Stimulated activated naive B cell treated with anti-CD40 and anti-IgM and Interleukin-4, amounts not matched to agents 10 μg/mL and 1 μg/mL and 100 μg/mL, for 72 hours (primary cell): ENCODE measurements around the gene APPBP2.
"Not testable (repeated sequence)": the region's sequence is repeated elsewhere in the genome, so short reads cannot be mapped to it uniquely, and the experiment has no call there.

Source experiments
- ATAC-seq, 2 donors: fragments of 150-1000 bp; cut with Tn5 transposase; replicated peaks; 2 replicates each; pipeline ENCODE4 v1.10.0; 2021; ENCODE audit warnings: moderate library complexity in 1 of 2
- DNase-seq: peaks from one replicate; pipeline ENCODE4 v3.0.0; 2021
- H3K27ac Mint-ChIP-seq: one replicate; pipeline ENCODE4 v1.8.0; 2022; ENCODE audit warnings: mild to moderate bottlenecking, mixed read lengths
- H3K27me3 Mint-ChIP-seq, 2 donors: one replicate each; pipeline ENCODE4 v1.8.0; 2022; ENCODE audit warnings: mixed read lengths in 2 of 2
- H3K36me3 Mint-ChIP-seq, 2 donors: one replicate each; pipeline ENCODE4 v1.8.0; 2022; ENCODE audit warnings: mixed read lengths in 2 of 2, mild to moderate bottlenecking in 1 of 2
- H3K4me1 Mint-ChIP-seq, 2 donors: one replicate each; pipeline ENCODE4 v1.8.0; 2022; ENCODE audit warnings: mixed read lengths in 2 of 2, mild to moderate bottlenecking in 1 of 2
- H3K4me3 Mint-ChIP-seq, 2 donors: one replicate each; pipeline ENCODE4 v1.8.0; 2022; ENCODE audit warnings: mild to moderate bottlenecking in 2 of 2, mixed read lengths in 2 of 2, moderate library complexity in 1 of 2
- H3K9me3 Mint-ChIP-seq, 2 donors: one replicate each; pipeline ENCODE4 v1.8.0; 2022; ENCODE audit warnings: mixed read lengths in 2 of 2, mild to moderate bottlenecking in 1 of 2

APPBP2 gene

DNA sequence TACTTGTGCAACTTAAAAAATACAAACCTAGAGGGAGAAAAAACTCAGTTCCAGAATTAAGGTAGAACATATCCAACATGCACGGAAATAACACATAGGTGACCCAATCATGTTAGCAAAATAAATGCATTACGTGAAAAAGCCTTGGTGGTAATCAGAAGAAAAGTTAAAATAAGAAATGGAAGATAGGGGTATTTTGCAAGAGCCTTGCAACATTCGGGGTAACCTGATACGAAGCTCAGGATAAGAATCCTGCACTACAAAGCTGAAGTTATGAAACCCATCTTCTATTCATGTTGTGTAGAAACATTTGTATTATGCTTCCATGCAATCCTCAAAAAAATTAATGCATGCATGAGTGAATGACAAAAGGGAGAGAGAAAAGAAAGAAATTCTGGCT lies 70.7 kb downstream of the APPBP2 start:
- Mint-ChIP-seq H3K4me3 (no peak overlapping the region), H3K36me3 (peaks cover 39 to 44% of the 10 kb centered on the region in 2 donors), H3K4me1 (no peaks in the 10 kb centered on the region), H3K27ac (no peak overlapping the region), H3K27me3 (no peaks in the 10 kb centered on the region), H3K9me3 (peaks cover 0 to 1% of the 10 kb centered on the region in 2 donors)
- DNase-seq (no peak), ATAC-seq (no peak)

DNA sequence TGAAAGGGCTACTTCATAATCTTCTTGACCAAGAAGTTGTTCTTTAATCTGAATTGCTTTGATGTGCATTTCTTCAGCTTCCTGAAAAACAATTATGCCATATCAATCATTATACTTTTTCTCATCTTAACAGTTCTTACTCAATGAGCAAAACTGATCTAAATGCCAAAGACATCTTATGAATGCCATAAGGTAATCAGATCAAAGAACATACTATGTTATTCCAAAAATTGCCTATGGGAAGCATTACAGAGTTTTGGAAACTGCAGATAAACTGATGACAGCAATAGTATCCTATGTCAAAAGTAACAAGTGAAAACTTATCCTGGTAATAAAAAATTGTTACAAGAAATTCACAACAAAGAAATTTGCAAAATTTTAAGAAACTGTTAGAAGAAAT lies 74.1 kb downstream of the APPBP2 start:
- H3K4me3 Mint-ChIP-seq, result no peak overlapping the region
- no peaks in the 10 kb centered on the region for H3K4me1 Mint-ChIP-seq
- ATAC-seq (no peak), DNase-seq (no peak)
- H3K27me3 Mint-ChIP-seq, result no peaks in the 10 kb centered on the region
- no peak overlapping the region for H3K27ac Mint-ChIP-seq
- H3K9me3 Mint-ChIP-seq, result no peaks in the 10 kb centered on the region
- peaks cover 27 to 47% of the 10 kb centered on the region in 2 donors for H3K36me3 Mint-ChIP-seq

DNA sequence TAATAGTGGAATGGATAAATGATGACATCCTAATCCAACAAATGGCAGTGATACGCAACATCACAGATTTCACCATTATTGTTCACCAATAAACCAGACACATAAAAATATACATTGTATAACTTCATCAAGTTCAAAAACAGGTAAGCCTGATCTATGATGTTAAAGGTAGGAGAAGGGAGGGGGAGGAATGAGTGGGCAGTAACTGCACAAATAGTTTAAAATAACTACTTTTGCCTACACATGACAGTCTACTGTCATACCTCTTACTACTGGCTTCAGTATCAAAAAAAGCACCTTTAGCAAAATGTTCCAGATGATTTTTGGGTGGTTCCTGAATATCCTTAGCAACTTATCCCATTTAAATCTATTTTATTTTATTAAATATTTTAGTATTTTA lies 75.0 kb downstream of the APPBP2 start:
- Mint-ChIP-seq H3K27ac (no peak overlapping the region), H3K36me3 (peaks cover 24 to 40% of the 10 kb centered on the region in 2 donors), H3K4me1 (no peaks in the 10 kb centered on the region), H3K4me3 (no peak overlapping the region), H3K9me3 (no peaks in the 10 kb centered on the region), H3K27me3 (no peaks in the 10 kb centered on the region)
- ATAC-seq, result no peak
- DNase-seq, result no peak

DNA sequence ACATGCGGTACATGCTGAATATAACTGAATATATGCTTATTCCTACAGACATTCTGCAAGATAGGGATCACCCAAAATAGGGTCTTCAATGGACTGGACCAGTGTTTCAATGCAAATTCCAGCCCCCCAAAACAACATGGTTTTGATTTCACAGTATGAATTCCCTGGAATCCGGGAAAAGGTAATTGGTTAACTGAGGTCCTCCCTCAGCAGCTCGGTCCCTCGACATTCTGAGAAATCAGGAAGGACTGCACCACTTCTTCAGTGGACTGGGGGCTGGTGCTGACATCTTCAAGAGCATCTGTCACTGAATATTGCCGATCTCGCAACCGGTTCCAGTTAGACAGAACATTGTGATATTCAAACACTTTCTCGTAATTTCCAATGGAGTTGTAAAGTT lies 78.7 kb downstream of the APPBP2 start:
- no peak overlapping the region for H3K27ac Mint-ChIP-seq
- H3K36me3 Mint-ChIP-seq, result peaks cover 13 to 27% of the 10 kb centered on the region in 2 donors
- H3K27me3 Mint-ChIP-seq, result no peaks in the 10 kb centered on the region
- ATAC-seq, result no peak
- H3K4me3 Mint-ChIP-seq, result no peak overlapping the region
- H3K9me3 Mint-ChIP-seq, result no peaks in the 10 kb centered on the region
- DNase-seq, result no peak
- no peaks in the 10 kb centered on the region for H3K4me1 Mint-ChIP-seq

DNA sequence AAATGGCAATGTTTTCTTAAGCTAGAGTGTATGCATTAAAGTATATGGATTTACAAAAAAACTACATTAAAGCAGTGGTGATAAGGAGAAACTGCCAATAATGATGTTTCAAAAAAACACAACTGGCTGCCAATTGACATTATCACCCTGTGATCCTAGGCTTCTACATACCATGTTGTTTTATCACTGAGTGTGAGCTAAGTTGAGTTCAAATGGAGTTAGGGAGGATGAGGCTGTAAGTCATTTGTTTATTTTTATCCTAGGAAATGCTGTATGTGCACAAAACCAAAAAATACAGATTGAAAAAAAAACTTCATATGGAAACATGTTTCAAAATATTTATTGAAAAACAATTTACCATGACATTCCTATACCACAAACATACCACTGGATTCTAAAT lies 80.9 kb downstream of the APPBP2 start:
- no peak for DNase-seq
- no peak for ATAC-seq
- Mint-ChIP-seq H3K4me1 (no peaks in the 10 kb centered on the region), H3K36me3 (peaks cover 7 to 17% of the 10 kb centered on the region in 2 donors), H3K27ac (no peak overlapping the region), H3K9me3 (no peaks in the 10 kb centered on the region), H3K4me3 (no peak overlapping the region), H3K27me3 (no peaks in the 10 kb centered on the region)

DNA sequence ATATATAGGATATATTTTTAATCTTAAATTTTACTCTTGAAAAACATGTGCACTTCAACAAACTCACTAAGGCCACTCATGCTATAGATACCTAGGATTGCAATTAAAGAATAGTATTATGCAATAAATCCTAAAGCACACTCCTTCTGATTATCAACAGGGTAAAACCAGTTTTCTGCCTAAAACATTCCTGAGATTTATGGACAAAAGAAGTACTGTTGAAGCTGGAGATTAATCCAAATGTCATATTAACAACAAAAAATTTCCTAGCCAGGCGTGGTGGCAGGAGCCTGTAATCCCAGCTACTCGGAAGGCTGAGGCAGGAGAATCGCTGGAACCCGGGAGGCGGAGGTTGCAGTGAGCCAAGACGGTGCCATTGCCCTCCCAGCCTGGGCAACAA lies 82.3 kb downstream of the APPBP2 start:
- DNase-seq (no peak), ATAC-seq (no peak)
- Mint-ChIP-seq H3K27me3 (no peaks in the 10 kb centered on the region), H3K36me3 (peaks cover 7 to 12% of the 10 kb centered on the region in 2 donors), H3K4me1 (no peaks in the 10 kb centered on the region), H3K27ac (no peak overlapping the region), H3K9me3 (no peaks in the 10 kb centered on the region), H3K4me3 (no peak overlapping the region)

DNA sequence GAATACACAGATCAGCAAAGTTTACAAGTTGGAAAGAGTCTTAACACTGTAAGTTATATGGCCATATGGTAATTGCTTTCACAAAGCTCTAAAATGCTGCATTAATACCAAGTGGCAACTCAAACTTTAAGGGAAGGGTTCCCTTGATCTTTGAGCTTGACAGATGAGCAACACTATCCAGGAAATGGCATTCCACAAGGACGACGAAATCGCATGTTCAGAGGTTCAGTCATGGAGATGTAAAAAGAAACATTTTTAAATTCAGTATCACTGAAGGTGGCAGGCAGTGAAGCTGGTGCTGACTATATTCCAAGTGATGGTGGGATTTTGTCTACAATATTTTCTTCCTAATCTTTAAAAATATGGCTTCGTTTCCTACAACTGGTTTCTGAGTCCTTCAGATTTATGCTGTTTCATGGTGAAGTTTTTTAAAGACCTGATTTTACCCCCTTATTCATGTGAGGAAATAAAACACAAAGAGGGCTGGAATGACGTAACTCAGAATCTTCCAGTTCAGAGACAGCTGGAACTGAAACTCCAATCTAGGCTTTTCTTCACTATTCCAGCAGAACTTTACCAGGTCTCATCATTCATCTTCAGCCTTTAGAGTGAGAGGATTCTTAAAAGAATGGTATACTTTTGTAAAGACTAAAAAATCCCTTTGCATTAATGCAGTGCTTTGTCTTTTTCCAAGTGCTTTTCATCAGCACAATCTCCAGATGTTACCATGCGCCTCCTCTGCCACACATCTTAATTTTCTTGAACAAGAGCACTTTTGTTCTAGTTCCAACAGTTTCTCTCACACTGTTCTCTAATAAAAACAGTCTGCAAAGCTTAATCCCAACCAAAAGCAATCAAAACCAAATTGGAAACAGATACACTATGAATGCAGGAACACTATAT lies 83.5 kb downstream of the APPBP2 start:
- Mint-ChIP-seq H3K9me3 (no peaks in the 10 kb centered on the region), H3K27ac (no peak overlapping the region), H3K27me3 (no peaks in the 10 kb centered on the region), H3K36me3 (peaks cover 3 to 4% of the 10 kb centered on the region in 2 donors), H3K4me1 (no peaks in the 10 kb centered on the region), H3K4me3 (no peak overlapping the region)
- ATAC-seq (no peak), DNase-seq (no peak)

DNA sequence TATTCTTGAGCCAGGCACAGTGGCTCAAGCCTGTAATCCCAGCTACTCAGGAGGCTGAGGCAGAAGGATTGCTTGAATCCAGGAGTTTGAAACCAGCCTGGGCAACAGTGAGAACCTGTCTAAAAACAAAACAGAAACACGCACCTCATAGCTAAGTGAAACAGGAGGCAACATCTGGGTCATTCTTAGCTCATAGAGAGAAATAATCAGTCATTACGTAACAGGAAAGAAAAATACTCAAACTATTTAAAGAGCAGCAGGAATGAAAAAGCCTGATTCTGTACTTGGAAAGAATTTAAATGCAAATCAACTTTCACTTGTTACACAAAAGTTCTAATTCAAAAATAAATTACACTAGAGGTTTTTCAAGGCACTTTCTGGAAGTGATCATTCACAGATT lies 86.5 kb downstream of the APPBP2 start:
- Mint-ChIP-seq H3K36me3 (no peaks in the 10 kb centered on the region), H3K27ac (no peak overlapping the region), H3K9me3 (no peaks in the 10 kb centered on the region), H3K4me1 (peaks cover 2 to 6% of the 10 kb centered on the region in 2 donors), H3K4me3 (no peak overlapping the region), H3K27me3 (peaks cover 0 to 11% of the 10 kb centered on the region in 2 donors)
- ATAC-seq (no peak), DNase-seq (no peak)

DNA sequence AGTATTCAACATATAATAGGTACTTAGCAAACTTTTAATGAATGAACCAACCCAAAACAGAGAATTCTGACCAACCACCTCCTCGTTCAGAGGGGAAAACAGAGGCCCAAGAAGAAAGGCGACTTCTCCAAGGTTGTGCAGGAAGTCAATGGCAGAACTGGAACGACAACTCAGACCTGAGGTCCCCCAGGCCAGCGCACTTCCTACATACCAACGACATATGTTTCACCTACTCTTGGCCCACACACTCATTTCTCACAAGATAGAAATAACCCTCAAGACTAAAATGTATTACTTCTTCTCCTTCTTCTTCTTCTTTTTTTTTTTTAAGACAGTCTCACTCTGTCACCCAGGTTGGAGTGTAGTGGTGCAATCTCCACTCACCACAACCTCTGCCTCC lies 89.4 kb downstream of the APPBP2 start:
- Mint-ChIP-seq H3K9me3 (peaks cover 11% of the 10 kb centered on the region in 2 donors), H3K27ac (no peak overlapping the region), H3K4me3 (no peak overlapping the region), H3K27me3 (peaks cover 0 to 11% of the 10 kb centered on the region in 2 donors), H3K4me1 (peaks cover 2 to 6% of the 10 kb centered on the region in 2 donors), H3K36me3 (peaks cover 5 to 14% of the 10 kb centered on the region in 2 donors)
- no peak for ATAC-seq
- DNase-seq, result no peak

DNA sequence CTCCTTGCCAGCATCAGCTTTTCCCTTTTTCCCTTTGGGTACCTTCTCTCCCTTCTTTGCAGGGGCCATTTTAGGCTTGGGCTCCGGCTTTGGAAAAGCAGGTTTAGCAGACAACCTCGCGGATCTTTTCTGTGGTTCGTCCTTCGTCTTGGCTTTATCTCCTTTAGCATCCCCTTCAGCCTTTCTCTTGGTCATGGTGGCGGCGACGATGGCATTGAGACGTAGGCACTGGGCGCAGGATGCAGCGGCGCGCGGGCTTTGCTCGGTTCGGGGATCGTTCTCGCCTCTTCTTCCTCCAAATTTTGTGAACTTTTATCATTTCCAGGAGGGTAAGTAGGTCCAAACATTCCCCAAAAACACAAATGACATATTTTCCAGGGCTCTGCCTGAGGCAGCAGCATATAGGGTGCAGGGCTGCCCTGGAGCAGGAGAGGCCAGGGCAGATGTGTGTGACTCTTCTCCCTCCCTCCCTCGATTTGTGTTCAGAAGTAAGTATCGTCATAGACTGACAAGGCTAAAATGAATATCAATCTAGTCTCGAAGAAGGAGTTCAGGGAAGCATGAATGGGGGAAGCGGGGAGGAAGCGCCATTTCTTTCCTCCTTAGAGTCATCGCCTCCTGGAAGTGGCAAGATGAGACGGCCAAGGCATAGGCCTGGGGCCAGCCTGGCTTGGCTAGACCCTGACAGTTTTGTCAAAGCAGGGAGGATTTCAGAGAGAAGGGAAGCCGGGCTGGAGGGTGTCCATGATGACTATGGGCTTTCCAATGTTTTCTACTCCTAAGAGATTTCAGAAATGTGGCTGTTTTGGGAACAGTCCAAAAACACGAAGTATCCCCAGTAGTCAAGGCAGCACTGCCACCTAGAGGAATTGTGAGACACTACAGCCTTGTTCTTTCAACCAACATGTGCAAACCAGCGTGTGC lies 90.5 kb downstream of the APPBP2 start:
- Mint-ChIP-seq H3K27me3 (peaks cover 0 to 20% of the 10 kb centered on the region in 2 donors), H3K27ac (no peak overlapping the region), H3K4me3 (no peak overlapping the region), H3K36me3 (peaks cover 5 to 14% of the 10 kb centered on the region in 2 donors), H3K4me1 (peaks cover 2 to 6% of the 10 kb centered on the region in 2 donors), H3K9me3 (peaks cover 11% of the 10 kb centered on the region in 2 donors)
- ATAC-seq, result peak; percentile 55 to 73
- DNase-seq, result peak; percentile 36

DNA sequence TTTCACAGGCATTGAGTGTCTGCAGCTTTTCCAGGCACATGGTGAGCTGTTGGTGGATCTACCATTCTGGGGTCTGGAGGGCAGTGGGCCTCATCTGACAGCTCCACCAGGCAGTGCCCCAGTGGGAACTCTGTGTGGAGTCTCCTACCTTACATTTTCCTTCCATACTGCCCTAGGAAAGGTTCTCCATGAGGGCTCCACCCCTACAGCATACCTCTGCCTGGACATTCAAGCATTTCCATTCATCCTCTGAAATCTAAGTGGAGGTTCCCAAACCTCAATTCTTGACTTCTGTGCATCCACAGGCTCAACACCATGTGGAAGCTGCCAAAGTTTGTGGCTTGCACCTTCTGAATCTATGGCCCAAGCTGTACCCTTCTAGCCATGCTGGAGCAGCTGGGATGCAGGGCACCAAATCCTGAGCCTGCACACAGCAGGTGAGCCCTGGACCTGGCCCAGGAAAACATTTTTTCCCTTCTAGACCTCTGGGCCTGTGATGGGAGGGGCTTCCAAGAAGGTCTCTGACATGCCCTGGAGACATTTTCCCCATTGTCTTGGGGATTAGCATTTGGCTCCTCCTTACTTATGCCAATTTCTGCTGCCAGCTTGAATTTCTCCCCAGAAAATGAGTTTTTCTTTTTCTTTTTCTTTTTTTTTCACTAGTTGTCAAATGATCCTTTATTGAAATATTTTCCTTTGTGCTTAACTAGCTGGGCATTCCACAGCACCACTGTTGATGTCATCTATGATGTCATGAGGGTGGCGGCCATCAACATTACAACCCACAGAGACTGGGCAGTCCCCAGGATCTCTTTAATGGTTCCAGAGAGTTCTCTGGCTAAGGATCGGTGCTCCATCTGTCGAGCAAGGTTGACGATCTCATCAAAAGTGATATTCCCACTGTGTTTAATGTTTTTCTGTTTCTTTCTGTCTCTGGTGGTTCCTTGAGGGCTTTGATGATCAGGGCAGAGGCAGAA lies 92.7 kb downstream of the APPBP2 start:
- peaks cover 5 to 14% of the 10 kb centered on the region in 2 donors for H3K36me3 Mint-ChIP-seq
- not testable (repeated sequence) for H3K4me1 Mint-ChIP-seq, H3K27ac Mint-ChIP-seq, ATAC-seq, DNase-seq, H3K4me3 Mint-ChIP-seq
- H3K9me3 Mint-ChIP-seq, result peaks cover 11% of the 10 kb centered on the region in 2 donors
- H3K27me3 Mint-ChIP-seq, result peaks cover 0 to 20% of the 10 kb centered on the region in 2 donors

DNA sequence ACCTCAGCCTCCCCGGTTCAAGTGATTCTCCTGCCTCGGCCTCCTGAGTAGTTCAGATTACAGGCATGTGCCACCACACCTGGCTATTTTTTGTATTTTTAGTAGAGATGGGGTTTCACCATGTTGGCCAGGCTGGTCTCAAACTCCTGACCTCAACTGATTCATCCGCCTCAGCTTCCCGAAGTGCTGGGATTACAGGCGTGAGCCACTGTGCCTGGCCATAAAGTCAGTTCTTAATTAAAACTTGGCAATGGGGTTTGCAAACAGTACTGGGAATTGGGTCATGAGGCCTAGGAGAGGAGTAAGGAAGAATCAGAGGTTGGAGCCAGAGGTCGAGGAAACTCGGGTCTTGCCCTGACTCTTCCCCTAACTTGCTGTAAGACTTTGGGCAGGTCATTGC lies 95.5 kb downstream of the APPBP2 start:
- Mint-ChIP-seq H3K27me3 (peaks cover 0 to 13% of the 10 kb centered on the region in 2 donors), H3K4me1 (peaks cover 5 to 10% of the 10 kb centered on the region in 2 donors), H3K9me3 (peaks cover 11% of the 10 kb centered on the region in 2 donors), H3K36me3 (peaks cover 5 to 14% of the 10 kb centered on the region in 2 donors)
- not testable (repeated sequence) for DNase-seq, H3K4me3 Mint-ChIP-seq, ATAC-seq, H3K27ac Mint-ChIP-seq

DNA sequence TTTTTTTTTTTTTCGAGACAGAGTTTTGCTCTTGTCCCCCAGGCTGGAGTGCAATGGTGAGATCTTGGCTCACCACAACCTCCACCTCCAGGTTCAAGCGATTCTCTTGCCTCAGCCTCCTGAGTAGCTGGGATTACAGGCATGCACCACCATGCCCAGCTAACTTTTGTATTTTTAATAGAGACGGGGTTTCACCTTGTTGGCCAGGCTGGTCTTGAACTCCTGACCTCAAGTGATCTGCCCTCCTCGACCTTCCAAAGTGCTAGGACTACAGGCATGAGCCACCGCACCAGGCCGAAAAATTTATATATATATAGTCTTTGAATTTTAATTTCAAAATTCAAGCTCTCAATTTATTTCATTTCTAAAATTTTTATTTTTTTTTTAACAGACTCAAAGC lies 97.6 kb downstream of the APPBP2 start:
- DNase-seq, H3K27me3 Mint-ChIP-seq, ATAC-seq, H3K4me1 Mint-ChIP-seq, H3K4me3 Mint-ChIP-seq, H3K27ac Mint-ChIP-seq, H3K36me3 Mint-ChIP-seq: not testable (repeated sequence)
- peaks cover 7 to 11% of the 10 kb centered on the region in 2 donors for H3K9me3 Mint-ChIP-seq
